ENCODE measurements around the gene CRLF1. TPM values are rescaled to one million over a fixed set of nuclear protein-coding genes. Genes with fewer than 3 reads are reported as not detected.
A peak's percentile ranks its signal among the peaks of the same experiment; 100 is the strongest.

The CRLF1 gene
- total and polyA plus RNA-seq, 2 donors = 0.33 to 17.9 TPM

- H3K4me3 ChIP-seq (ENCODE audit: low read length in 2 of 2) = peak overlapping the region; percentile 73 to 78
- H3K27me3 ChIP-seq (ENCODE audit: control insufficient read depth in 2 of 2, insufficient read depth in 1 of 2, low read length in 1 of 2) = peaks cover 0 to 14% of the 10 kb centered on the region in 2 donors
- H3K4me1 ChIP-seq (ENCODE audit: control insufficient read depth in 2 of 2, insufficient read depth in 2 of 2, low read length in 2 of 2) = peaks cover 10 to 28% of the 10 kb centered on the region in 2 donors
- no peak overlapping the region for H3K27ac ChIP-seq (ENCODE audit: low read depth in 1 of 2, low read length in 1 of 2)
- H3K36me3 ChIP-seq (ENCODE audit: control insufficient read depth in 2 of 2, insufficient read depth in 2 of 2, low read length in 1 of 2) = no peaks in the 10 kb centered on the region
- no peaks in the 10 kb centered on the region for H3K9me3 ChIP-seq (ENCODE audit: control insufficient read depth in 2 of 2, insufficient read depth in 1 of 2, low read length in 1 of 2)
- WGBS = 71% methylated on average over 3 of the region's 3 CpGs
- peak in 1 of 9 donors; percentile 15 for DNase-seq (ENCODE audit: low read depth in 6 of 9, low spot score in 9 of 9)
Measured at GRCh38 chr19:18637673-18638630, 31.4 kb upstream of the CRLF1 start.

GRCh38 chr19:18636969-18637629 lies 30.5 kb upstream of the CRLF1 start, which contains the start of gene KLHL26:
Gene KLHL26 (plus strand): TSS chr19:18637028. CDS start chr19:18637055, 27 bp downstream.
- no peaks in the 10 kb centered on the region for H3K36me3 ChIP-seq (ENCODE audit: control insufficient read depth in 2 of 2, insufficient read depth in 2 of 2, low read length in 1 of 2)
- WGBS = 5% methylated on average over 47 of the region's 47 CpGs
- H3K9me3 ChIP-seq (ENCODE audit: control insufficient read depth in 2 of 2, insufficient read depth in 1 of 2, low read length in 1 of 2) = no peaks in the 10 kb centered on the region
- H3K4me3 ChIP-seq (ENCODE audit: low read length in 2 of 2) = peak within 1 kb of the TSS; percentile 73 to 78
- H3K4me1 ChIP-seq (ENCODE audit: control insufficient read depth in 2 of 2, insufficient read depth in 2 of 2, low read length in 2 of 2) = peaks cover 10 to 28% of the 10 kb centered on the region in 2 donors
- no peak for DNase-seq (ENCODE audit: low read depth in 6 of 9, low spot score in 9 of 9)
- peaks cover 0 to 16% of the 10 kb centered on the region in 2 donors for H3K27me3 ChIP-seq (ENCODE audit: control insufficient read depth in 2 of 2, insufficient read depth in 1 of 2, low read length in 1 of 2)
- H3K27ac ChIP-seq (ENCODE audit: low read depth in 1 of 2, low read length in 1 of 2) = peak within 1 kb of the TSS; percentile 88

GRCh38 chr19:18636183-18636968 lies 29.8 kb upstream of the CRLF1 start:
- H3K27me3 ChIP-seq (ENCODE audit: control insufficient read depth in 2 of 2, insufficient read depth in 1 of 2, low read length in 1 of 2) = peaks cover 0 to 16% of the 10 kb centered on the region in 2 donors
- peak overlapping the region; percentile 60 to 78 for H3K4me3 ChIP-seq (ENCODE audit: low read length in 2 of 2)
- peak overlapping the region; percentile 88 for H3K27ac ChIP-seq (ENCODE audit: low read depth in 1 of 2, low read length in 1 of 2)
- H3K9me3 ChIP-seq (ENCODE audit: control insufficient read depth in 2 of 2, insufficient read depth in 1 of 2, low read length in 1 of 2) = no peaks in the 10 kb centered on the region
- peaks cover 10 to 28% of the 10 kb centered on the region in 2 donors for H3K4me1 ChIP-seq (ENCODE audit: control insufficient read depth in 2 of 2, insufficient read depth in 2 of 2, low read length in 2 of 2)
- H3K36me3 ChIP-seq (ENCODE audit: control insufficient read depth in 2 of 2, insufficient read depth in 2 of 2, low read length in 1 of 2) = no peaks in the 10 kb centered on the region
- peak; percentile 82 to 95 (median 92) for DNase-seq (ENCODE audit: low read depth in 6 of 9, low spot score in 9 of 9)
- 1% methylated on average over 44 of the region's 44 CpGs for WGBS

DNA sequence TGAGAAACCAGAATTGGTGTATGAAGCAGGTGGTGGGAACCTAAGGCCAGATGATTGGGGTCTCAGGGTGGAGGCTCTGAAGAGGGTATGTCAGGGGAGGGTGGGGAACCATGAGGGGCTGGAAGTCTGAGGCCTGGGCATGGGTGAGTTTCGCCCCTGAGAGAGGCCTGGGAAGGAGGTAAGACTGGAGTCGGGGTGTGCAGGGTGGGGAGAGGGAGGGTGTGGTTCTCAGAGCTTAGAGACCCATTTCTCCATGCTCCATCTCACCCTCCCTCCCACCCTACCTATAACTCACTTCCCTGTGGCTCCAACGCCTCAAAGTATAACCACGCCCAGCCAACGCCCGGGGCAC lies 29.2 kb upstream of the CRLF1 start:
- no peaks in the 10 kb centered on the region for H3K36me3 ChIP-seq (ENCODE audit: control insufficient read depth in 2 of 2, insufficient read depth in 2 of 2, low read length in 1 of 2)
- DNase-seq (ENCODE audit: low read depth in 6 of 9, low spot score in 9 of 9) = no peak
- peaks cover 0 to 16% of the 10 kb centered on the region in 2 donors for H3K27me3 ChIP-seq (ENCODE audit: control insufficient read depth in 2 of 2, insufficient read depth in 1 of 2, low read length in 1 of 2)
- no peaks in the 10 kb centered on the region for H3K9me3 ChIP-seq (ENCODE audit: control insufficient read depth in 2 of 2, insufficient read depth in 1 of 2, low read length in 1 of 2)
- H3K4me1 ChIP-seq (ENCODE audit: control insufficient read depth in 2 of 2, insufficient read depth in 2 of 2, low read length in 2 of 2) = peaks cover 10 to 28% of the 10 kb centered on the region in 2 donors
- peak overlapping the region in 1 of 2 donors; percentile 20 for H3K27ac ChIP-seq (ENCODE audit: low read depth in 1 of 2, low read length in 1 of 2)
- peak overlapping the region in 1 of 2 donors; percentile 8 for H3K4me3 ChIP-seq (ENCODE audit: low read length in 2 of 2)
- WGBS = 17% methylated on average over 6 of the region's 6 CpGs

GRCh38 chr19:18634612-18635297 lies 28.2 kb upstream of the CRLF1 start:
- no peaks in the 10 kb centered on the region for H3K9me3 ChIP-seq (ENCODE audit: control insufficient read depth in 2 of 2, insufficient read depth in 1 of 2, low read length in 1 of 2)
- H3K27me3 ChIP-seq (ENCODE audit: control insufficient read depth in 2 of 2, insufficient read depth in 1 of 2, low read length in 1 of 2) = peaks cover 0 to 16% of the 10 kb centered on the region in 2 donors
- WGBS = 81% methylated on average over 12 of the region's 12 CpGs
- no peak overlapping the region for H3K27ac ChIP-seq (ENCODE audit: low read depth in 1 of 2, low read length in 1 of 2)
- no peak overlapping the region for H3K4me3 ChIP-seq (ENCODE audit: low read length in 2 of 2)
- peak in 1 of 9 donors; percentile 31 for DNase-seq (ENCODE audit: low read depth in 6 of 9, low spot score in 9 of 9)
- no peaks in the 10 kb centered on the region for H3K36me3 ChIP-seq (ENCODE audit: control insufficient read depth in 2 of 2, insufficient read depth in 2 of 2, low read length in 1 of 2)
- peaks cover 10 to 28% of the 10 kb centered on the region in 2 donors for H3K4me1 ChIP-seq (ENCODE audit: control insufficient read depth in 2 of 2, insufficient read depth in 2 of 2, low read length in 2 of 2)

GRCh38 chr19:18633321-18633720 lies 26.7 kb upstream of the CRLF1 start:
- Histone ChIP-seq H3K36me3 (ENCODE audit: control insufficient read depth in 2 of 2, insufficient read depth in 2 of 2, low read length in 1 of 2) (no peaks in the 10 kb centered on the region), H3K4me1 (ENCODE audit: control insufficient read depth in 2 of 2, insufficient read depth in 2 of 2, low read length in 2 of 2) (peaks cover 10 to 28% of the 10 kb centered on the region in 2 donors), H3K27ac (ENCODE audit: low read depth in 1 of 2, low read length in 1 of 2) (no peak overlapping the region), H3K27me3 (ENCODE audit: control insufficient read depth in 2 of 2, insufficient read depth in 1 of 2, low read length in 1 of 2) (peaks cover 0 to 20% of the 10 kb centered on the region in 2 donors), H3K4me3 (ENCODE audit: low read length in 2 of 2) (no peak overlapping the region), H3K9me3 (ENCODE audit: control insufficient read depth in 2 of 2, insufficient read depth in 1 of 2, low read length in 1 of 2) (no peaks in the 10 kb centered on the region)
- WGBS = 82% methylated on average over 8 of the region's 8 CpGs
- no peak for DNase-seq (ENCODE audit: low read depth in 6 of 9, low spot score in 9 of 9)

GRCh38 chr19:18629166-18630088 lies 22.8 kb upstream of the CRLF1 start:
- Histone ChIP-seq H3K4me1 (ENCODE audit: control insufficient read depth in 2 of 2, insufficient read depth in 2 of 2, low read length in 2 of 2) (no peaks in the 10 kb centered on the region), H3K36me3 (ENCODE audit: control insufficient read depth in 2 of 2, insufficient read depth in 2 of 2, low read length in 1 of 2) (no peaks in the 10 kb centered on the region), H3K27me3 (ENCODE audit: control insufficient read depth in 2 of 2, insufficient read depth in 1 of 2, low read length in 1 of 2) (peaks cover 0 to 13% of the 10 kb centered on the region in 2 donors), H3K27ac (ENCODE audit: low read depth in 1 of 2, low read length in 1 of 2) (no peak overlapping the region), H3K4me3 (ENCODE audit: low read length in 2 of 2) (no peak overlapping the region), H3K9me3 (ENCODE audit: control insufficient read depth in 2 of 2, insufficient read depth in 1 of 2, low read length in 1 of 2) (no peaks in the 10 kb centered on the region)
- no peak for DNase-seq (ENCODE audit: low read depth in 6 of 9, low spot score in 9 of 9)
- WGBS = 85% methylated on average over 15 of the region's 15 CpGs

Data from thymus (tissue), 11 donors.